B cell (primary cell): ENCODE data around the gene OR10G8. TPM values are rescaled to one million over a fixed set of nuclear protein-coding genes. Genes with fewer than 3 reads are reported as not detected.

Source experiments
- ATAC-seq: fragments of 200-7000 bp; cut with Tn5 transposase; one replicate; pipeline ENCODE4 v1.10.0; 2021; ENCODE audit warnings: low read depth, mild to moderate bottlenecking, moderate number of reproducible peaks, moderate library complexity
- CTCF ChIA-PET: fragments of 350-600 bp; sonication (Branson Sonifier 250); formaldehyde crosslinking; loops from one replicate; lab custom pipeline; 2021; ENCODE audit warnings: antibody characterized with exemption, inconsistent platforms; lab: Charles Lee
- POLR2A ChIA-PET: fragments of 350-600 bp; sonication (Branson Sonifier 250); formaldehyde crosslinking; loops from one replicate; lab custom pipeline; 2021; ENCODE audit warnings: antibody characterized with exemption; lab: Charles Lee
- DNase-seq: peaks from one replicate; pipeline ENCODE4 v3.0.0; 2013
- H2AFZ ChIP-seq: 2 replicates; pipeline ENCODE4 v1.6.1; 2012; ENCODE audit warnings: mild to moderate bottlenecking, low read depth, low read length; ENCODE audit not compliant: insufficient read depth, poor library complexity, severe bottlenecking
- H3K27ac ChIP-seq, 2 donors: 1 replicate in 1 of 2; 2 replicates in 1 of 2; pipeline ENCODE4 v1.5.1; 2012 to 2013; ENCODE audit warnings: low read length in 2 of 2, mild to moderate bottlenecking in 2 of 2, moderate library complexity in 1 of 2
- H3K27me3 ChIP-seq, 4 experiments: fragments of 200-600 bp in 1 of 4; sonication (generic) in 1 of 4; replicated peaks in 1 of 4; 1 replicate in 2 of 4; 2 replicates in 2 of 4; pipeline versions ENCODE4 v1.6.1 to v1.7.0; 2013 to 2016; ENCODE audit warnings: low read length in 3 of 4, mild to moderate bottlenecking in 2 of 4, mixed read lengths in 1 of 4, moderate library complexity in 1 of 4; ENCODE audit not compliant: insufficient read depth in 4 of 4, control insufficient read depth in 3 of 4; ENCODE audit errors: control extremely low read depth in 1 of 4
- H3K36me3 ChIP-seq, 2 experiments: replicated peaks in 1 of 2; 1 replicate in 1 of 2; 2 replicates in 1 of 2; pipeline versions ENCODE4 v1.6.1 to v1.7.1; 2013; ENCODE audit warnings: low read length in 1 of 2; ENCODE audit not compliant: insufficient read depth in 2 of 2, control insufficient read depth in 1 of 2; ENCODE audit errors: control extremely low read depth in 1 of 2, extremely low read depth in 1 of 2
- H3K4me1 ChIP-seq, 2 donors: fragments of 200-600 bp in 1 of 2; sonication (generic) in 1 of 2; 1 replicate in 1 of 2; 2 replicates in 1 of 2; pipeline versions ENCODE4 v1.5.1 to v1.6.1; 2013 to 2017; ENCODE audit warnings: low read length in 2 of 2; ENCODE audit not compliant: control insufficient read depth in 2 of 2, insufficient read depth in 2 of 2
- H3K4me2 ChIP-seq: replicated peaks from 2 replicates; pipeline ENCODE3; 2012; ENCODE audit warnings: mild to moderate bottlenecking, low read depth, low read length; ENCODE audit not compliant: poor library complexity, severe bottlenecking
- H3K4me3 ChIP-seq, 5 experiments: fragments of 200-600 bp in 1 of 5; sonication (generic) in 1 of 5; 1 replicate in 3 of 5; 2 replicates in 2 of 5; pipeline versions ENCODE4 v1.5.1 to v1.7.0; 2011 to 2016; ENCODE audit warnings: low read length in 4 of 5, mild to moderate bottlenecking in 4 of 5, low read depth in 2 of 5, control low read depth in 1 of 5, moderate library complexity in 1 of 5; ENCODE audit not compliant: insufficient read depth in 1 of 5; ENCODE audit errors: control extremely low read depth in 1 of 5, extremely low read depth in 1 of 5
- H3K79me2 ChIP-seq: fragments of 200-600 bp; sonication (generic); one replicate; pipeline ENCODE4 v1.6.0; 2016; ENCODE audit warnings: low read length; ENCODE audit not compliant: control insufficient read depth, insufficient read depth
- H3K9ac ChIP-seq: fragments of 200-600 bp; sonication (generic); 2 replicates; pipeline ENCODE4 v1.6.1; 2017; ENCODE audit warnings: mild to moderate bottlenecking, low read length, moderate library complexity
- H3K9me3 ChIP-seq, 3 donors: one replicate each; pipeline versions ENCODE4 v1.6.1 to v1.7.1; 2013; ENCODE audit warnings: low read length in 2 of 3; ENCODE audit not compliant: control insufficient read depth in 2 of 3, insufficient read depth in 1 of 3; ENCODE audit errors: control extremely low read depth in 1 of 3
- H4K20me1 ChIP-seq: 2 replicates; pipeline ENCODE4 v1.6.0; 2012; ENCODE audit warnings: mild to moderate bottlenecking, low read length; ENCODE audit not compliant: insufficient read depth, control insufficient read depth, poor library complexity, severe bottlenecking
- H3K27ac Mint-ChIP-seq: one replicate; pipeline ENCODE4 v1.8.0; 2021; ENCODE audit warnings: mixed read lengths
- H3K27me3 Mint-ChIP-seq: one replicate; pipeline ENCODE4 v1.8.0; 2021; ENCODE audit warnings: mixed read lengths
- H3K4me1 Mint-ChIP-seq: one replicate; pipeline ENCODE4 v1.8.0; 2021; ENCODE audit warnings: mixed read lengths
- H3K4me3 Mint-ChIP-seq: one replicate; pipeline ENCODE4 v1.8.0; 2021; ENCODE audit warnings: mixed read lengths
- H3K9me3 Mint-ChIP-seq: one replicate; pipeline ENCODE4 v1.8.0; 2022; ENCODE audit warnings: mixed read lengths; ENCODE audit not compliant: insufficient read depth
- EZH2 ChIP-seq: IDR thresholded peaks from 2 replicates; pipeline ENCODE4 v1.6.1; 2012; ENCODE audit warnings: borderline replicate concordance, low read depth, mild to moderate bottlenecking, moderate library complexity, low read length; ENCODE audit not compliant: insufficient read depth, poor library complexity, severe bottlenecking
- WGBS: methylation state at CpG from one replicate; pipeline ENCODE4 v1.1.5; 2013; ENCODE audit warnings: missing lambda C conversion rate; ENCODE audit not compliant: insufficient coverage; 5-methylcytosine and 5-hydroxymethylcytosine counted together
- intact Hi-C: fragments of 100-400 bp; cut with micrococcal nuclease; formaldehyde crosslinking; loops from one replicate; pipeline ENCODE4 v1.10.0; 2022
- polyA plus RNA-seq: library from polyadenylated mRNA; depleted of rRNA; stranded (reverse); fragments of >200 nt; gene quantifications from 2 replicates; pipeline ENCODE4 v1.2.3, GENCODE V29; 2012
- total RNA-seq, 2 donors: library from RNA; stranded (reverse); fragments of 120-200 nt in 1 of 2; gene quantifications; 1 replicate in 1 of 2; 2 replicates in 1 of 2; pipeline versions ENCODE4 v1.2.3 to v1.2.4, GENCODE V29; 2013 to 2022
- TF ChIP-seq, protein P1 (sequence below): fragments of 200-600 bp; IDR thresholded peaks from one replicate; pipeline ENCODE4 v1.8.0; 2022; ENCODE audit warnings: antibody characterized with exemption, mild to moderate bottlenecking

Gene OR10G8
- total and polyA plus RNA-seq, 2 donors (not counting 1 experiment from before 2014, with no cell fraction given): not detected

DNA sequence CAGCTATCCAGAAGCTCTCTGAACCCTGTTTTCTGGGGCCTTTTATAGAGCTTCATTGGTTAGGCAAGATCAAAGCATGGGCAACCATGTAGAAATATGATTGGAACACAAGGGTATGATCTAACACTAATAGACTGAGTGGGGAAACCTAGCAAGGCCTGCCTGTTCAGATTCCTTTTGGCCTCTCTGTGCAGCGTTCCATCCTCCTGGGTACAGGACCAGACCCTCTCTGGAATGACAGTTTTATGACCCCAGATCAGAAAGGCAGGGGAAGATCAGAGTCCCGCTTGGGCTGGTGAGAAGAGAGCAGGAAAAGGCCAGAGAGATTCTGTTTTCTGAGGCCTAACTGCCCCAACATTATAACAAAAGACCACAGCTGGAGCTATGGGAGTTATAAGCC, 52.0 kb downstream of the OR10G8 start:
- H3K36me3 ChIP-seq: no peaks in the 10 kb centered on the region
- H3K4me3 ChIP-seq: no peak overlapping the region
- intact Hi-C loops: no loop called here
- WGBS: 86% methylated on average over 2 of the region's 2 CpGs
- H3K4me2 ChIP-seq: no peak overlapping the region
- CTCF ChIA-PET: no interaction called here
- no peak for ATAC-seq
- TF ChIP-seq, protein P1, sequence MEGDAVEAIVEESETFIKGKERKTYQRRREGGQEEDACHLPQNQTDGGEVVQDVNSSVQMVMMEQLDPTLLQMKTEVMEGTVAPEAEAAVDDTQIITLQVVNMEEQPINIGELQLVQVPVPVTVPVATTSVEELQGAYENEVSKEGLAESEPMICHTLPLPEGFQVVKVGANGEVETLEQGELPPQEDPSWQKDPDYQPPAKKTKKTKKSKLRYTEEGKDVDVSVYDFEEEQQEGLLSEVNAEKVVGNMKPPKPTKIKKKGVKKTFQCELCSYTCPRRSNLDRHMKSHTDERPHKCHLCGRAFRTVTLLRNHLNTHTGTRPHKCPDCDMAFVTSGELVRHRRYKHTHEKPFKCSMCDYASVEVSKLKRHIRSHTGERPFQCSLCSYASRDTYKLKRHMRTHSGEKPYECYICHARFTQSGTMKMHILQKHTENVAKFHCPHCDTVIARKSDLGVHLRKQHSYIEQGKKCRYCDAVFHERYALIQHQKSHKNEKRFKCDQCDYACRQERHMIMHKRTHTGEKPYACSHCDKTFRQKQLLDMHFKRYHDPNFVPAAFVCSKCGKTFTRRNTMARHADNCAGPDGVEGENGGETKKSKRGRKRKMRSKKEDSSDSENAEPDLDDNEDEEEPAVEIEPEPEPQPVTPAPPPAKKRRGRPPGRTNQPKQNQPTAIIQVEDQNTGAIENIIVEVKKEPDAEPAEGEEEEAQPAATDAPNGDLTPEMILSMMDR: no peak
- TF ChIP-seq EZH2: no peak
- Mint-ChIP-seq H3K9me3 (no peaks in the 10 kb centered on the region), H3K4me3 (no peak overlapping the region), H3K27ac (no peak overlapping the region), H3K4me1 (peaks cover 8% of the 10 kb centered on the region), H3K27me3 (peaks cover 50% of the 10 kb centered on the region)
- POLR2A ChIA-PET: no interaction called here
- peaks cover 0 to 7% (median 0%) of the 10 kb centered on the region in 3 donors for H3K9me3 ChIP-seq
- DNase-seq: no peak
- peaks cover 11% of the 10 kb centered on the region in 2 donors for H3K4me1 ChIP-seq
- H3K27ac ChIP-seq: no peak overlapping the region
- no peaks in the 10 kb centered on the region for H3K79me2 ChIP-seq
- no peak overlapping the region for H3K9ac ChIP-seq
- no peak overlapping the region for H2AFZ ChIP-seq
- no peaks in the 10 kb centered on the region for H4K20me1 ChIP-seq
- H3K27me3 ChIP-seq: peaks cover 0 to 19% (median 6%) of the 10 kb centered on the region in 4 experiments

- Mint-ChIP-seq H3K4me1 (peaks cover 8% of the 10 kb centered on the region), H3K4me3 (no peak overlapping the region), H3K9me3 (no peaks in the 10 kb centered on the region), H3K27ac (no peak overlapping the region), H3K27me3 (peaks cover 56% of the 10 kb centered on the region)
- DNase-seq (no peak), ATAC-seq (no peak)
- Histone ChIP-seq H3K36me3 (no peaks in the 10 kb centered on the region), H3K9ac (no peak overlapping the region), H4K20me1 (no peaks in the 10 kb centered on the region), H2AFZ (no peak overlapping the region), H3K79me2 (no peaks in the 10 kb centered on the region), H3K4me2 (no peak overlapping the region), H3K4me1 (peaks cover 11% of the 10 kb centered on the region in 2 donors), H3K27me3 (peaks cover 0 to 19% (median 6%) of the 10 kb centered on the region in 4 experiments), H3K27ac (no peak overlapping the region), H3K4me3 (no peak overlapping the region), H3K9me3 (peaks cover 0 to 7% (median 0%) of the 10 kb centered on the region in 3 donors)
- ChIA-PET POLR2A (no interaction called here), CTCF (interaction anchor here (1.0 to 1.4 kb wide), 2 partner anchors 8 to 10 kb away, joined by 3 to 4 read pairs; no protein-coding TSS in a partner anchor)
- intact Hi-C loops: no loop called here
- TF ChIP-seq EZH2: no peak
- TF ChIP-seq, protein P1: no peak
- WGBS: 83% methylated on average over 2 of the region's 8 CpGs
Observed at GRCh38 chr11:124079631-124080326, 53.2 kb downstream of the OR10G8 start.
